H1 (cell line): ENCODE measurements around the gene CTLA4. TPM values are rescaled to one million over a fixed set of nuclear protein-coding genes. Genes with fewer than 3 reads are reported as not detected.

Experiments
- ASH2L ChIP-seq: fragments of 200-600, 300-600 bp; sonication (generic); IDR thresholded peaks from one replicate; pipeline ENCODE4 v1.7.1; 2017; ENCODE audit warnings: low read length
- CBX5 ChIP-seq: fragments of 300-800, 300-1000 bp; sonication (generic); IDR thresholded peaks from 2 replicates; pipeline ENCODE4 v1.7.1; 2016; ENCODE audit warnings: antibody characterized with exemption, low read length, low read depth
- CBX8 ChIP-seq: fragments of 300-800, 300-1000 bp; sonication (generic); IDR thresholded peaks from 2 replicates; pipeline ENCODE4 v1.7.1; 2016; ENCODE audit warnings: low read depth, low read length, borderline replicate concordance
- CHD7 ChIP-seq: fragments of 300-600 bp; sonication (generic); IDR thresholded peaks from 2 replicates; pipeline ENCODE4 v1.7.1; 2012; ENCODE audit warnings: low read length, moderate library complexity, mild to moderate bottlenecking, inconsistent platforms; ENCODE audit not compliant: insufficient replicate concordance
- EZH2 ChIP-seq: fragments of 200-600 bp; sonication (generic); IDR thresholded peaks from 2 replicates; pipeline ENCODE4 v1.7.1; 2012; ENCODE audit warnings: low read depth, mild to moderate bottlenecking, moderate library complexity, low read length, inconsistent platforms; ENCODE audit not compliant: severe bottlenecking
- JUND ChIP-seq: IDR thresholded peaks from 2 replicates; pipeline ENCODE4 v1.6.1; 2011; ENCODE audit warnings: mild to moderate bottlenecking, improper control_type of control experiment, low read length
- MAFK ChIP-seq: IDR thresholded peaks from 2 replicates; pipeline ENCODE4 v1.6.1; 2012; ENCODE audit warnings: low read depth, mild to moderate bottlenecking, improper control_type of control experiment, low read length
- PHF8 ChIP-seq: fragments of 200-600 bp; sonication (generic); conservative IDR thresholded peaks from 2 replicates; pipeline ENCODE4 v1.7.1; 2012; ENCODE audit warnings: low read depth, mild to moderate bottlenecking, inconsistent platforms, low read length, moderate library complexity
- RXRA ChIP-seq: IDR thresholded peaks from 2 replicates; pipeline ENCODE4 v1.6.1; 2011; ENCODE audit warnings: low read depth, mild to moderate bottlenecking, low read length, moderate library complexity; ENCODE audit not compliant: insufficient read depth
- USF2 ChIP-seq: IDR thresholded peaks from 2 replicates; pipeline ENCODE4 v1.6.1; 2011; ENCODE audit warnings: low read length, improper control_type of control experiment
- ZNF274 ChIP-seq: IDR thresholded peaks from 2 replicates; pipeline ENCODE4 v1.7.0; 2012; ENCODE audit warnings: low read length, borderline replicate concordance; ENCODE audit errors: extremely low read depth
- polyA plus RNA-seq, 7 experiments: library from polyadenylated mRNA; depleted of rRNA in 3 of 7; stranded (reverse) in 5 of 7; unstranded in 2 of 7; fragments of >200 nt in 5 of 7; fragments of 200-250 nt in 2 of 7; gene quantifications; 1 replicate in 5 of 7; 2 replicates in 1 of 7; 4 replicates in 1 of 7; pipeline versions ENCODE4 v1.2.1 to v1.2.3, GENCODE V29; 2011 to 2013; ENCODE audit warnings: missing spikeins in 2 of 7, mixed read lengths in 2 of 7
- total RNA-seq: library from RNA; stranded (reverse); fragmentation: NEBNext Ultra II Directional; extraction: Animal tissue kit (Norgen Biotek cat#: 25700); gene quantifications from 2 replicates; pipeline ENCODE4 v1.2.1, GENCODE V29; 2021

Gene CTLA4
- total and polyA plus RNA-seq, 2 of the 8 experiments (the other 6 are each of a cell fraction or from before 2014, with no cell fraction given): not detected

- TF ChIP-seq CHD7: no peak
- no peak for TF ChIP-seq CBX8
- TF ChIP-seq JUND: no peak
- TF ChIP-seq CBX5: no peak
- TF ChIP-seq ZNF274: no peak
- no peak for TF ChIP-seq MAFK
- no peak for TF ChIP-seq USF2
- no peak for TF ChIP-seq RXRA
- TF ChIP-seq ASH2L: no peak
- TF ChIP-seq PHF8: no peak
- TF ChIP-seq EZH2: no peak
These were observed 24.6 kb downstream of the CTLA4 start (continued) for GRCh38 chr2:203892207-203892606.
